ENCODE results near the gene GDA.

The GDA gene

GRCh38 chr9:72149231-72149975 is at the start of gene GDA:
GDA (plus strand) TSS chr9:72149440; CDS start chr9:72149560, 120 bp downstream.
- DNase-seq = no peak

- DNase-seq = no peak
Observed at GRCh38 chr9:72102520-72102919, 46.7 kb upstream of the GDA start.

- DNase-seq = no peak
Observed at GRCh38 chr9:72113056-72113455, 36.2 kb upstream of the GDA start.

- no peak for DNase-seq
Observed at GRCh38 chr9:72119853-72120252, 29.4 kb upstream of the GDA start.

GRCh38 chr9:72124947-72125346 is 24.3 kb upstream of the GDA start:
- no peak for DNase-seq

GRCh38 chr9:72127753-72128152 is 21.5 kb upstream of the GDA start:
- DNase-seq = no peak

- DNase-seq = no peak
Observed at GRCh38 chr9:72128526-72128925, 20.7 kb upstream of the GDA start.

GRCh38 chr9:72129271-72130156 is 19.7 kb upstream of the GDA start:
- DNase-seq = no peak

GRCh38 chr9:72130321-72130720 is 18.9 kb upstream of the GDA start:
- no peak for DNase-seq

- DNase-seq = no peak
Observed at GRCh38 chr9:72131206-72131605, 18.0 kb upstream of the GDA start.

- DNase-seq = no peak
Observed at GRCh38 chr9:72132052-72132451, 17.2 kb upstream of the GDA start.

- no peak for DNase-seq
Observed at GRCh38 chr9:72133365-72134035, 15.7 kb upstream of the GDA start.

- no peak for DNase-seq
Observed at GRCh38 chr9:72134801-72135200, 14.4 kb upstream of the GDA start.

GRCh38 chr9:72137697-72138365 is 11.4 kb upstream of the GDA start:
- DNase-seq = no peak

- no peak for DNase-seq
Observed at GRCh38 chr9:72139226-72139625, 10.0 kb upstream of the GDA start.

- DNase-seq = no peak
Observed at GRCh38 chr9:72140586-72140985, 8.7 kb upstream of the GDA start.

GRCh38 chr9:72141484-72141883 is 7.8 kb upstream of the GDA start:
- no peak for DNase-seq

- DNase-seq = no peak
Observed at GRCh38 chr9:72144756-72145492, 4.3 kb upstream of the GDA start.

- DNase-seq = no peak
Observed at GRCh38 chr9:72145733-72146505, 3.3 kb upstream of the GDA start.

- no peak for DNase-seq
Observed at GRCh38 chr9:72147676-72148075, 1.6 kb upstream of the GDA start.

- no peak for DNase-seq
Observed at GRCh38 chr9:72150127-72150526, 887 bp downstream of the GDA start.

- DNase-seq = no peak
Observed at GRCh38 chr9:72150661-72151060, 1.4 kb downstream of the GDA start.
